ENCODE results near the gene SUMO4. TPM values are rescaled to one million over a fixed set of nuclear protein-coding genes. Genes with fewer than 3 reads are reported as not detected.

The SUMO4 gene
- total RNA-seq, 1 experiment from 2014 or later: 2.8 TPM

DNA sequence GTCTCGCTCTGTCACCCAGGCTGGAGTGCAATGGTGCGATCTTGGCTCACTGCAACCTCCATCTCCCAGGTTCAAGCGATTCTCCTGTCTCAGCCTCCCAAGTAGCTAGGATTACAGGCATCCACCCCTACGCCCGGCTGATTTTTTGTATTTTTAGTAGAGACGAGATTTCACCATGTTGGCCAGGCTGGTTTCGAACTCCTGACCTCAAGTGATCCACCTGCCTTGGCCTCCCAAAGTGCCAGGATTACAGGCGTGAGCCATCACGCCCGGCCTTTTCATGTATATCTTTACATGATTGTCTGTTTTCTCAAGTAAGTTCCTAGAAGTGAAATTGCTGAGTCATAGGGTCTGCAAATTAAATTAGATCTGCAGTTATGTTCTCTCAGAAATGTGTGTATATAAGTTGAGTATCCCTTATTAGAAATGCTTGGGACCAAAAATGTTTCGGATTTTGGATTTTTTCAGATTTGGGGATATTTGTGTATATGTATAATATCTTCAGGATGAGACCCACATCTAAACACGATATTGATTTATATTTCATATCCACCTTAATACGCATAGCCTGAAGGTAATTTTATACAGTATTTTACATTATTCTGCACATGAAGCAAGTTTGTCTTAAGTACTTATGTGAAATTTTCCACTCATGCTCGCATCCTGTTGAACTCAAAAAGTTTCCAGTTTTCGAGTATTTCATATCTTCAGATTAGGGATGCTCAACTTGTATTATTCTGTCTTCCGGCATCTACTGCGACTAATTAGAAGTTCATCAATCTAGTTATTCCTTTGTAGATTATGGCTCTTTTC is 42.1 kb upstream of the SUMO4 start:
- POLR2A ChIA-PET (ENCODE audit: low non-redundant PET): no interaction called here
- no peaks in the 10 kb centered on the region for H3K9me3 ChIP-seq (ENCODE audit: low read depth, low read length, poor library complexity, severe bottlenecking)
- DNase-seq (ENCODE audit: low spot score): peak; percentile 37

DNA sequence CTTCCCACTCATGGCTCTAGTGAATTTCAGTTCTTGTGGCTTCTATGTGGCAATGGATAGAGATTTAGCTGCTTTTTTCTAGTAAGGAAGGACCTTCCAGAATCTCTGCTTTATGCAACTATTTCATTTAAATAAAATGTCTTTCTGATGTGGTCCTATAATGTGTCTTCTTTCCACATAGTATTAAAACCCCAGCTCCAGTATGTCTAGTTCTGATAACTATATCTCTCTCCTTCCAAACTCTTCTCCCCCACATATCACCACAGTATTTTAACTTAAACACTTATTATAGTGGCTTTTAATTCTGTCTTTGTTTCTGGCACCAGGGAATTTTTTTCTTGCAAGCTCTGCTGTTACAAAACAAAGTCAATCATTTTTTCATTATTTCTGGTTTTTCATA is 40.6 kb upstream of the SUMO4 start:
- ChIA-PET CTCF (no interaction called here), POLR2A (ENCODE audit: low non-redundant PET) (no interaction called here)
- no TSS peak for BruUV-seq (replicated peaks)
- no peaks in the 10 kb centered on the region for H3K27me3 ChIP-seq (replicated peaks; ENCODE audit: insufficient read depth, low read depth, low read length, poor library complexity)
- no peaks in the 10 kb centered on the region for H3K36me3 ChIP-seq (ENCODE audit: insufficient read depth, low read length, poor library complexity, severe bottlenecking)
- no peak overlapping the region for H3K27ac ChIP-seq (ENCODE audit: low read depth, low read length, poor library complexity, severe bottlenecking)
- no peaks in the 10 kb centered on the region for H3K9me3 ChIP-seq (ENCODE audit: low read depth, low read length, poor library complexity, severe bottlenecking)
- no peak overlapping the region for H3K4me3 ChIP-seq (ENCODE audit: low read depth, low read length, poor library complexity, severe bottlenecking)
- H3K4me1 ChIP-seq (ENCODE audit: insufficient read depth, low read length, poor library complexity, severe bottlenecking): peaks cover 11% of the 10 kb centered on the region
- intact Hi-C loops (cut with micrococcal nuclease; ENCODE audit: unreplicated experiment): no loop called here
- TF ChIP-seq EZH2 (IDR thresholded peaks at IDR 0.05; ENCODE audit: borderline replicate concordance, low read depth, low read length, poor library complexity, severe bottlenecking): no peak
- TF ChIP-seq, protein P1, sequence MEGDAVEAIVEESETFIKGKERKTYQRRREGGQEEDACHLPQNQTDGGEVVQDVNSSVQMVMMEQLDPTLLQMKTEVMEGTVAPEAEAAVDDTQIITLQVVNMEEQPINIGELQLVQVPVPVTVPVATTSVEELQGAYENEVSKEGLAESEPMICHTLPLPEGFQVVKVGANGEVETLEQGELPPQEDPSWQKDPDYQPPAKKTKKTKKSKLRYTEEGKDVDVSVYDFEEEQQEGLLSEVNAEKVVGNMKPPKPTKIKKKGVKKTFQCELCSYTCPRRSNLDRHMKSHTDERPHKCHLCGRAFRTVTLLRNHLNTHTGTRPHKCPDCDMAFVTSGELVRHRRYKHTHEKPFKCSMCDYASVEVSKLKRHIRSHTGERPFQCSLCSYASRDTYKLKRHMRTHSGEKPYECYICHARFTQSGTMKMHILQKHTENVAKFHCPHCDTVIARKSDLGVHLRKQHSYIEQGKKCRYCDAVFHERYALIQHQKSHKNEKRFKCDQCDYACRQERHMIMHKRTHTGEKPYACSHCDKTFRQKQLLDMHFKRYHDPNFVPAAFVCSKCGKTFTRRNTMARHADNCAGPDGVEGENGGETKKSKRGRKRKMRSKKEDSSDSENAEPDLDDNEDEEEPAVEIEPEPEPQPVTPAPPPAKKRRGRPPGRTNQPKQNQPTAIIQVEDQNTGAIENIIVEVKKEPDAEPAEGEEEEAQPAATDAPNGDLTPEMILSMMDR (conservative IDR thresholded peaks at IDR 0.05; ENCODE audit: low read depth, low read length): no peak
- DNase-seq (ENCODE audit: low spot score): no peak

More for the DNA sequence above, 42.1 kb upstream of the SUMO4 start:
- H3K4me3 ChIP-seq (ENCODE audit: low read depth, low read length, poor library complexity, severe bottlenecking): no peak overlapping the region
- CTCF ChIA-PET: no interaction called here
- peak overlapping the region; percentile 11 for H3K27ac ChIP-seq (ENCODE audit: low read depth, low read length, poor library complexity, severe bottlenecking)
- H3K27me3 ChIP-seq (replicated peaks; ENCODE audit: insufficient read depth, low read depth, low read length, poor library complexity): no peaks in the 10 kb centered on the region
- H3K36me3 ChIP-seq (ENCODE audit: insufficient read depth, low read length, poor library complexity, severe bottlenecking): no peaks in the 10 kb centered on the region
- peaks cover 11% of the 10 kb centered on the region for H3K4me1 ChIP-seq (ENCODE audit: insufficient read depth, low read length, poor library complexity, severe bottlenecking)
- BruUV-seq (replicated peaks): no TSS peak
- TF ChIP-seq, protein P1 (conservative IDR thresholded peaks at IDR 0.05; ENCODE audit: low read depth, low read length): no peak
- TF ChIP-seq EZH2 (IDR thresholded peaks at IDR 0.05; ENCODE audit: borderline replicate concordance, low read depth, low read length, poor library complexity, severe bottlenecking): no peak
- intact Hi-C loops (cut with micrococcal nuclease; ENCODE audit: unreplicated experiment): no loop called here

DNA sequence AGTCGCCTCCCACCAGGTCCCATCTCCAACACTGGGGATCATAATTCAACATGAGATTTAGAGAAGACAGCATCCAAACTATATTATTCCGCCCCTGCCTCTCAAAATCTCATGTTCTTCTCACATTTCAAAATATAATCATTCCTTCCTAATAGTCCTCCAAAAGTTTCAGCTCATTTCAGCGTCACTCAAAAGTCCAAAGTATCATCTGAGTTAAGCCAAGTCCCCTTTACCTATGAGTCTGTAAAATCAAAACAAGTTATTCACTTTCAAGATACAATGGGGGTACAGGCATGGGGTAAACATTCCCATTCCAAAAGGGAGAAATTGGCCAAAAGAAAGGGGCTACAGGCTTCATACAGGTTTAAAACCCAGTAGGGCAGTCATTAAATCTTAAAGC is 39.5 kb upstream of the SUMO4 start:
- no peaks in the 10 kb centered on the region for H3K36me3 ChIP-seq (ENCODE audit: insufficient read depth, low read length, poor library complexity, severe bottlenecking)
- H3K9me3 ChIP-seq (ENCODE audit: low read depth, low read length, poor library complexity, severe bottlenecking): no peaks in the 10 kb centered on the region
- H3K27ac ChIP-seq (ENCODE audit: low read depth, low read length, poor library complexity, severe bottlenecking): no peak overlapping the region
- H3K4me3 ChIP-seq (ENCODE audit: low read depth, low read length, poor library complexity, severe bottlenecking): no peak overlapping the region
- no TSS peak for BruUV-seq (replicated peaks)
- CTCF ChIA-PET: no interaction called here
- DNase-seq (ENCODE audit: low spot score): no peak
- intact Hi-C loops (cut with micrococcal nuclease; ENCODE audit: unreplicated experiment): no loop called here
- TF ChIP-seq, protein P1 (conservative IDR thresholded peaks at IDR 0.05; ENCODE audit: low read depth, low read length): no peak
- TF ChIP-seq EZH2 (IDR thresholded peaks at IDR 0.05; ENCODE audit: borderline replicate concordance, low read depth, low read length, poor library complexity, severe bottlenecking): no peak
- POLR2A ChIA-PET (ENCODE audit: low non-redundant PET): no interaction called here
- no peaks in the 10 kb centered on the region for H3K27me3 ChIP-seq (replicated peaks; ENCODE audit: insufficient read depth, low read depth, low read length, poor library complexity)
- H3K4me1 ChIP-seq (ENCODE audit: insufficient read depth, low read length, poor library complexity, severe bottlenecking): peaks cover 11% of the 10 kb centered on the region

Measured in A673 (cell line).